ENCODE results near the gene MPRIP. TPM values are rescaled to one million over a fixed set of nuclear protein-coding genes. Genes with fewer than 3 reads are reported as not detected.

Gene MPRIP
- total RNA-seq, 6 experiments from 2014 or later = 39.0 to 97.6 (median 76.7) TPM

DNA sequence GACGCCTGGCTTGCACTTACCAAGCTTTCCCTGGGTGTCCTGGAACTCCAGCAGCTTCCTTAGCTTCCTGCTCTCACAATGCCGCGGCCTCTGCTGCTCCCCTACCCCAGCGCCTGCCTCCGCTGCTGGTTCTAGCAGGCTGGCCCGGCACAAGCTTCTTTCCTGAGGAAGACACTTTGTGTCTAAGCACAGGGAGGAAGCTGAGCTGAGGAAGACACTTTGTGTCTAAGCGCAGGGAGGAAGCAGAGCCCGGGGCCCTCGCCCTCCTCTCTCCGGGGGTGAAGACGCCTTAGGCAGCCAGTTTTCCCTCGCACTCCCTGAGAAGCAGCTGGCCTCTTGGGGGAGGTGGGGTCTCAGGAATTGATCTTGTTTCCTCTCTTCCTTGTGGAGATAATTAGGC lies 99.0 kb downstream of the MPRIP start:
- DNase-seq = peak in 2 of 3 donors; percentile 47 to 57
- peak; percentile 35 to 62 (median 48) for ATAC-seq
- H3K4me1 ChIP-seq = no peaks in the 10 kb centered on the region
- no peaks in the 10 kb centered on the region for H3K9me3 ChIP-seq
- peaks cover 0 to 72% (median 17%) of the 10 kb centered on the region in 4 donors for H3K36me3 ChIP-seq
- intact Hi-C loops (cut with DNase I) = no loop called here
- no peaks in the 10 kb centered on the region for H3K27me3 ChIP-seq
- TF ChIP-seq, protein P1, sequence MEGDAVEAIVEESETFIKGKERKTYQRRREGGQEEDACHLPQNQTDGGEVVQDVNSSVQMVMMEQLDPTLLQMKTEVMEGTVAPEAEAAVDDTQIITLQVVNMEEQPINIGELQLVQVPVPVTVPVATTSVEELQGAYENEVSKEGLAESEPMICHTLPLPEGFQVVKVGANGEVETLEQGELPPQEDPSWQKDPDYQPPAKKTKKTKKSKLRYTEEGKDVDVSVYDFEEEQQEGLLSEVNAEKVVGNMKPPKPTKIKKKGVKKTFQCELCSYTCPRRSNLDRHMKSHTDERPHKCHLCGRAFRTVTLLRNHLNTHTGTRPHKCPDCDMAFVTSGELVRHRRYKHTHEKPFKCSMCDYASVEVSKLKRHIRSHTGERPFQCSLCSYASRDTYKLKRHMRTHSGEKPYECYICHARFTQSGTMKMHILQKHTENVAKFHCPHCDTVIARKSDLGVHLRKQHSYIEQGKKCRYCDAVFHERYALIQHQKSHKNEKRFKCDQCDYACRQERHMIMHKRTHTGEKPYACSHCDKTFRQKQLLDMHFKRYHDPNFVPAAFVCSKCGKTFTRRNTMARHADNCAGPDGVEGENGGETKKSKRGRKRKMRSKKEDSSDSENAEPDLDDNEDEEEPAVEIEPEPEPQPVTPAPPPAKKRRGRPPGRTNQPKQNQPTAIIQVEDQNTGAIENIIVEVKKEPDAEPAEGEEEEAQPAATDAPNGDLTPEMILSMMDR (IDR thresholded peaks at IDR 0.05) = no peak
- TF ChIP-seq POLR2A (IDR thresholded peaks at IDR 0.05) = no peak
- no peak overlapping the region for H3K27ac ChIP-seq
- H3K4me3 ChIP-seq = no peak overlapping the region
- WGBS (ENCODE audit: insufficient coverage, low coverage, low lambda C conversion rate, missing lambda C conversion rate) = 83% methylated on average over 1 of the region's 12 CpGs

DNA sequence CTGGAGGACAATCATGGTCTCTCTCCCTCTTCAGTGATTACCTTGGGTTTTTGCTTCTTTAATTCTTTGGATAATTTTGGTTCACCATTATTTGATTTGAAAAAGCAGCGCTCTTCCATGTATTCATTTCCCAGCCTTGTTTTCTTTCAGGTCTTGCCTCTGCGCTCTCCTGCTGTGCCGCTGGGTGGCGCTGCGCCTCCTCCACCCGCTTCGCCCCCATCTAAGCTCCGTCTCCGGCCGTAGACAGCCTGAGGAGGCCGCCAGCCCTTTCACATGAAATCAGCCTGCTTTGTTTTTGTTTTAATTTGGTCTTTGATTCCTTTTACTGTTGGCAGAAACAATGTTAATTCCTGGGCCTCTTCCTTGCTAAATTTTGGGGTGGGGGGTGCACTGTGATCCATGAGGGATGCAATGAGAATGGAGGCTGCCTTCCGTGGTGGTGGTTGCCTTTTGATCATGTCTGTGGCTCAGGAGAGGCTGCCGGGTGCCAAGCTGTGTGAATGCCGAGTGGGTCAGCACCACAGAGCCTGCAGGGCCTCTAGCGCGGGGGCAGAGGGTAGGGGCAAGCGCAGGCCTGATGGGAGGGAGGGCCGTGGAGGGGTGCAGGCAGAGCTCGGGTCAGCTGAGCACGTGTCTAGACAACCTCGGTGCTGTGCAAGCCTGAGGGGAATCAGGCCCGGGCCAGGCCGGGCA lies 99.7 kb downstream of the MPRIP start:
- Histone ChIP-seq H3K4me1 (no peaks in the 10 kb centered on the region), H3K4me3 (no peak overlapping the region), H3K36me3 (peaks cover 0 to 72% (median 17%) of the 10 kb centered on the region in 4 donors), H3K27ac (no peak overlapping the region), H3K27me3 (no peaks in the 10 kb centered on the region), H3K9me3 (no peaks in the 10 kb centered on the region)
- intact Hi-C loops (cut with DNase I) = no loop called here
- TF ChIP-seq POLR2A (IDR thresholded peaks at IDR 0.05) = no peak
- TF ChIP-seq, protein P1 (IDR thresholded peaks at IDR 0.05) = peak; percentile 46 to 64 (median 56)
- 61% methylated on average over 13 of the region's 23 CpGs for WGBS (ENCODE audit: insufficient coverage, low coverage, low lambda C conversion rate, missing lambda C conversion rate)
- ATAC-seq (peak in 2 of 4 donors; percentile 35 to 51), DNase-seq (peak in 1 of 3 donors; percentile 55)

DNA sequence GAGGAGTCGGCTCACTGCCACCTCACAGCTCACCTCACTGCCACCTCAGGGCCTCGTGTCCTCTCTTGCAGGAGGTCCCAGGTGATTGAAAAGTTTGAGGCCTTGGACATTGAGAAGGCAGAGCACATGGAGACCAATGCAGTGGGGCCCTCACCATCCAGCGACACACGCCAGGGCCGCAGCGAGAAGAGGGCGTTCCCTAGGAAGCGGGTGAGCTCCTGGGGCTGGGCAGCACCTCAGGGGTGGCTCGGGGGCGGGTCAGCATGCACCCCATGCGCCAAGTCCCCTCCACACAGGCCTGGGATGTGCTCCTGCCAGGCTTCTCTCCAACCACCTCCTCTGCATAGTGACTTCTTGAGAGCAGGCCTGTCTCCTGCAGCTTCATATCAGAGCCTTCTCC lies 100.3 kb downstream of the MPRIP start:
- no peak for ATAC-seq
- no CpG with 5 or more reads among the region's 11 CpGs for WGBS (ENCODE audit: insufficient coverage, low coverage, low lambda C conversion rate, missing lambda C conversion rate)
- Histone ChIP-seq H3K9me3 (no peaks in the 10 kb centered on the region), H3K4me1 (no peaks in the 10 kb centered on the region), H3K27ac (no peak overlapping the region), H3K36me3 (peaks cover 0 to 72% (median 19%) of the 10 kb centered on the region in 4 donors), H3K27me3 (no peaks in the 10 kb centered on the region), H3K4me3 (no peak overlapping the region)
- intact Hi-C loops (cut with DNase I) = no loop called here
- TF ChIP-seq, protein P1 (IDR thresholded peaks at IDR 0.05) = no peak
- DNase-seq = no peak

DNA sequence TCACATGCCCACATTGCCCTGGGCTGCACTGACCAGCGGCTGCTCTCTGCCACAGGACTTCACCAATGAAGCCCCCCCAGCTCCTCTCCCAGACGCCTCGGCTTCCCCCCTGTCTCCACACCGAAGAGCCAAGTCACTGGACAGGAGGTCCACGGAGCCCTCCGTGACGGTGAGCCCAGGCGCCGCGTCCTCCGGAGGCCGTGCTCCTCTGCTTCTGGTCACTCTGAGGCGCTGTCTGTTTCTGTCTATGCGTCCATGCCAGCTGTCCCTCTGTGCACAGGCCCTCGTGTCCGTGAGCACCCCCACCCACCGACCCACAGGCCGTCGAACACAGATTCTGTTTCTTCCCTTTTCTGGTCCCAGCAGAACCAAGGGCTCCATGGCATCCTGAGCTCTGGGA lies 101.2 kb downstream of the MPRIP start:
- no peaks in the 10 kb centered on the region for H3K27me3 ChIP-seq
- H3K4me3 ChIP-seq = no peak overlapping the region
- intact Hi-C loops (cut with DNase I) = no loop called here
- peak in 1 of 3 donors; percentile 49 for DNase-seq
- no peak for TF ChIP-seq POLR2A (IDR thresholded peaks at IDR 0.05)
- TF ChIP-seq, protein P1 (IDR thresholded peaks at IDR 0.05) = no peak
- ATAC-seq = no peak
- WGBS (ENCODE audit: insufficient coverage, low coverage, low lambda C conversion rate, missing lambda C conversion rate) = 94% methylated on average over 9 of the region's 19 CpGs
- H3K9me3 ChIP-seq = no peaks in the 10 kb centered on the region
- H3K27ac ChIP-seq = no peak overlapping the region
- H3K4me1 ChIP-seq = no peaks in the 10 kb centered on the region
- peaks cover 0 to 74% (median 18%) of the 10 kb centered on the region in 4 donors for H3K36me3 ChIP-seq
